ENCODE data around the gene OAF.

GRCh38 chr11:120256779-120257178, 45.9 kb downstream of the OAF start:
- no peak for TF ChIP-seq CTCF (IDR thresholded peaks at IDR 0.05 in 2 of 3, conservative IDR thresholded peaks at IDR 0.05 in 1 of 3; ENCODE audit: insufficient read depth in 2 of 3, low read depth in 1 of 3, low read length in 3 of 3)
- TF ChIP-seq JUND (IDR thresholded peaks at IDR 0.05; ENCODE audit: borderline replicate concordance, low read depth, low read length): no peak
- TF ChIP-seq JUND (tag; IDR thresholded peaks at IDR 0.05; ENCODE audit: borderline replicate concordance, low read depth, low read length): no peak
- TF ChIP-seq MAX (CRISPR knock-in tag; IDR thresholded peaks at IDR 0.05): no peak
- no peak for TF ChIP-seq CBX5 (IDR thresholded peaks at IDR 0.05; ENCODE audit: borderline replicate concordance, low read depth)
- no peak for TF ChIP-seq CBX3 (IDR thresholded peaks at IDR 0.05; ENCODE audit: borderline replicate concordance in 1 of 2, low read length in 2 of 2)
- no peak for TF ChIP-seq DMBX1 (CRISPR knock-in tag; IDR thresholded peaks at IDR 0.05; ENCODE audit: borderline replicate concordance)
- TF ChIP-seq CBFB (CRISPR knock-in tag; IDR thresholded peaks at IDR 0.05): no peak
- no peak for TF ChIP-seq FOXO4 (CRISPR knock-in tag; IDR thresholded peaks at IDR 0.05)
- TF ChIP-seq POLR2A (conservative IDR thresholded peaks at IDR 0.05): no peak
- no peak for TF ChIP-seq ARNT (IDR thresholded peaks at IDR 0.05)
- no peak for TF ChIP-seq POLR2AphosphoS5 (IDR thresholded peaks at IDR 0.05; ENCODE audit: control insufficient read depth, insufficient read depth, low read depth, low read length)
- TF ChIP-seq NRF1 (conservative IDR thresholded peaks at IDR 0.05 in 1 of 2, IDR thresholded peaks at IDR 0.05 in 1 of 2): no peak
- no peak for TF ChIP-seq ZEB2 (IDR thresholded peaks at IDR 0.05)

Data from K562 (cell line).